Fibroblast of peridontal ligament (primary cell): ENCODE measurements around the gene CHGA.

Experiments used
- DNase-seq: peaks from one replicate; pipeline ENCODE4 v3.0.0-alpha.2; 2010; ENCODE audit errors: extremely low read depth

CHGA gene

GRCh38 chr14:92982956-92983355 lies 60.0 kb downstream of the CHGA start:
- no peak for DNase-seq

- no peak for DNase-seq
These were observed 61.3 kb downstream of the CHGA start for GRCh38 chr14:92984082-92984788.
